MM.1S (cell line): ENCODE measurements around the gene SHANK3.

Experiments used
- EZH2 ChIP-seq: fragments of 300-600 bp; sonication (generic); optimal IDR thresholded peaks from 2 replicates; pipeline ENCODE3; 2017; ENCODE audit warnings: low read depth, mild to moderate bottlenecking, antibody characterized with exemption, low read length, mixed read lengths
- EZH2phosphoT487 ChIP-seq: fragments of 300-600 bp; sonication (generic); IDR thresholded peaks from 2 replicates; pipeline ENCODE4 v1.6.1; 2018; ENCODE audit warnings: antibody characterized with exemption, low read length
- TF ChIP-seq, protein P1 (sequence below): fragments of 300-600 bp; sonication (generic); IDR thresholded peaks from 2 replicates; pipeline ENCODE4 v1.5.1; 2016; ENCODE audit warnings: antibody characterized with exemption, low read length, mixed read lengths

GRCh38 chr22:50686794-50687193, 14.2 kb downstream of the SHANK3 start:
- TF ChIP-seq, protein P1, sequence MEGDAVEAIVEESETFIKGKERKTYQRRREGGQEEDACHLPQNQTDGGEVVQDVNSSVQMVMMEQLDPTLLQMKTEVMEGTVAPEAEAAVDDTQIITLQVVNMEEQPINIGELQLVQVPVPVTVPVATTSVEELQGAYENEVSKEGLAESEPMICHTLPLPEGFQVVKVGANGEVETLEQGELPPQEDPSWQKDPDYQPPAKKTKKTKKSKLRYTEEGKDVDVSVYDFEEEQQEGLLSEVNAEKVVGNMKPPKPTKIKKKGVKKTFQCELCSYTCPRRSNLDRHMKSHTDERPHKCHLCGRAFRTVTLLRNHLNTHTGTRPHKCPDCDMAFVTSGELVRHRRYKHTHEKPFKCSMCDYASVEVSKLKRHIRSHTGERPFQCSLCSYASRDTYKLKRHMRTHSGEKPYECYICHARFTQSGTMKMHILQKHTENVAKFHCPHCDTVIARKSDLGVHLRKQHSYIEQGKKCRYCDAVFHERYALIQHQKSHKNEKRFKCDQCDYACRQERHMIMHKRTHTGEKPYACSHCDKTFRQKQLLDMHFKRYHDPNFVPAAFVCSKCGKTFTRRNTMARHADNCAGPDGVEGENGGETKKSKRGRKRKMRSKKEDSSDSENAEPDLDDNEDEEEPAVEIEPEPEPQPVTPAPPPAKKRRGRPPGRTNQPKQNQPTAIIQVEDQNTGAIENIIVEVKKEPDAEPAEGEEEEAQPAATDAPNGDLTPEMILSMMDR: no peak
- TF ChIP-seq EZH2phosphoT487: no peak
- TF ChIP-seq EZH2: no peak
